ENCODE data around the gene ZDHHC3.

The ZDHHC3 gene

GRCh38 chr3:44932986-44933944 lies 42.7 kb downstream of the ZDHHC3 start:
- Histone ChIP-seq H3K4me1 (ENCODE audit: control insufficient read depth, insufficient read depth, low read length, poor library complexity, severe bottlenecking) (no peaks in the 10 kb centered on the region), H3K9me3 (ENCODE audit: control insufficient read depth, low read length) (no peaks in the 10 kb centered on the region), H3K36me3 (ENCODE audit: control insufficient read depth, insufficient read depth, low read length) (peaks cover 24% of the 10 kb centered on the region), H3K27me3 (replicated peaks; ENCODE audit: control insufficient read depth, insufficient read depth, low read length, poor library complexity, severe bottlenecking) (no peaks in the 10 kb centered on the region), H3K4me3 (ENCODE audit: insufficient read depth, low read depth, low read length, poor library complexity, severe bottlenecking) (no peak overlapping the region), H3K27ac (ENCODE audit: insufficient read depth, low read length, poor library complexity, severe bottlenecking) (no peak overlapping the region)
- no peak for DNase-seq

GRCh38 chr3:44932271-44932670 lies 43.7 kb downstream of the ZDHHC3 start:
- H3K27ac ChIP-seq (ENCODE audit: insufficient read depth, low read length, poor library complexity, severe bottlenecking) = no peak overlapping the region
- H3K4me1 ChIP-seq (ENCODE audit: control insufficient read depth, insufficient read depth, low read length, poor library complexity, severe bottlenecking) = no peaks in the 10 kb centered on the region
- H3K27me3 ChIP-seq (replicated peaks; ENCODE audit: control insufficient read depth, insufficient read depth, low read length, poor library complexity, severe bottlenecking) = no peaks in the 10 kb centered on the region
- H3K4me3 ChIP-seq (ENCODE audit: insufficient read depth, low read depth, low read length, poor library complexity, severe bottlenecking) = no peak overlapping the region
- no peak for DNase-seq
- H3K36me3 ChIP-seq (ENCODE audit: control insufficient read depth, insufficient read depth, low read length) = peaks cover 26% of the 10 kb centered on the region
- no peaks in the 10 kb centered on the region for H3K9me3 ChIP-seq (ENCODE audit: control insufficient read depth, low read length)

GRCh38 chr3:44931791-44932190 lies 44.2 kb downstream of the ZDHHC3 start:
- H3K4me3 ChIP-seq (ENCODE audit: insufficient read depth, low read depth, low read length, poor library complexity, severe bottlenecking) = no peak overlapping the region
- H3K4me1 ChIP-seq (ENCODE audit: control insufficient read depth, insufficient read depth, low read length, poor library complexity, severe bottlenecking) = no peaks in the 10 kb centered on the region
- peaks cover 26% of the 10 kb centered on the region for H3K36me3 ChIP-seq (ENCODE audit: control insufficient read depth, insufficient read depth, low read length)
- no peak overlapping the region for H3K27ac ChIP-seq (ENCODE audit: insufficient read depth, low read length, poor library complexity, severe bottlenecking)
- no peak for DNase-seq
- no peaks in the 10 kb centered on the region for H3K9me3 ChIP-seq (ENCODE audit: control insufficient read depth, low read length)
- H3K27me3 ChIP-seq (replicated peaks; ENCODE audit: control insufficient read depth, insufficient read depth, low read length, poor library complexity, severe bottlenecking) = no peaks in the 10 kb centered on the region

GRCh38 chr3:44930911-44931310 lies 45.1 kb downstream of the ZDHHC3 start:
- Histone ChIP-seq H3K4me1 (ENCODE audit: control insufficient read depth, insufficient read depth, low read length, poor library complexity, severe bottlenecking) (no peaks in the 10 kb centered on the region), H3K9me3 (ENCODE audit: control insufficient read depth, low read length) (no peaks in the 10 kb centered on the region), H3K4me3 (ENCODE audit: insufficient read depth, low read depth, low read length, poor library complexity, severe bottlenecking) (no peak overlapping the region), H3K27me3 (replicated peaks; ENCODE audit: control insufficient read depth, insufficient read depth, low read length, poor library complexity, severe bottlenecking) (no peaks in the 10 kb centered on the region), H3K27ac (ENCODE audit: insufficient read depth, low read length, poor library complexity, severe bottlenecking) (no peak overlapping the region), H3K36me3 (ENCODE audit: control insufficient read depth, insufficient read depth, low read length) (peaks cover 32% of the 10 kb centered on the region)
- no peak for DNase-seq

- H3K36me3 ChIP-seq (ENCODE audit: control insufficient read depth, insufficient read depth, low read length) = peaks cover 39% of the 10 kb centered on the region
- H3K27me3 ChIP-seq (replicated peaks; ENCODE audit: control insufficient read depth, insufficient read depth, low read length, poor library complexity, severe bottlenecking) = no peaks in the 10 kb centered on the region
- H3K4me3 ChIP-seq (ENCODE audit: insufficient read depth, low read depth, low read length, poor library complexity, severe bottlenecking) = no peak overlapping the region
- no peaks in the 10 kb centered on the region for H3K4me1 ChIP-seq (ENCODE audit: control insufficient read depth, insufficient read depth, low read length, poor library complexity, severe bottlenecking)
- no peak for DNase-seq
- H3K9me3 ChIP-seq (ENCODE audit: control insufficient read depth, low read length) = no peaks in the 10 kb centered on the region
- H3K27ac ChIP-seq (ENCODE audit: insufficient read depth, low read length, poor library complexity, severe bottlenecking) = no peak overlapping the region
Observed at GRCh38 chr3:44929782-44930181, 46.2 kb downstream of the ZDHHC3 start.

GRCh38 chr3:44927371-44927770 lies 48.6 kb downstream of the ZDHHC3 start:
- no peaks in the 10 kb centered on the region for H3K27me3 ChIP-seq (replicated peaks; ENCODE audit: control insufficient read depth, insufficient read depth, low read length, poor library complexity, severe bottlenecking)
- H3K4me1 ChIP-seq (ENCODE audit: control insufficient read depth, insufficient read depth, low read length, poor library complexity, severe bottlenecking) = no peaks in the 10 kb centered on the region
- no peak overlapping the region for H3K4me3 ChIP-seq (ENCODE audit: insufficient read depth, low read depth, low read length, poor library complexity, severe bottlenecking)
- no peak for DNase-seq
- no peaks in the 10 kb centered on the region for H3K9me3 ChIP-seq (ENCODE audit: control insufficient read depth, low read length)
- peaks cover 28% of the 10 kb centered on the region for H3K36me3 ChIP-seq (ENCODE audit: control insufficient read depth, insufficient read depth, low read length)
- H3K27ac ChIP-seq (ENCODE audit: insufficient read depth, low read length, poor library complexity, severe bottlenecking) = no peak overlapping the region

- Histone ChIP-seq H3K4me3 (ENCODE audit: insufficient read depth, low read depth, low read length, poor library complexity, severe bottlenecking) (no peak overlapping the region), H3K27ac (ENCODE audit: insufficient read depth, low read length, poor library complexity, severe bottlenecking) (no peak overlapping the region), H3K9me3 (ENCODE audit: control insufficient read depth, low read length) (no peaks in the 10 kb centered on the region), H3K27me3 (replicated peaks; ENCODE audit: control insufficient read depth, insufficient read depth, low read length, poor library complexity, severe bottlenecking) (no peaks in the 10 kb centered on the region), H3K4me1 (ENCODE audit: control insufficient read depth, insufficient read depth, low read length, poor library complexity, severe bottlenecking) (no peaks in the 10 kb centered on the region), H3K36me3 (ENCODE audit: control insufficient read depth, insufficient read depth, low read length) (peaks cover 31% of the 10 kb centered on the region)
- DNase-seq = no peak
Observed at GRCh38 chr3:44926921-44927320, 49.1 kb downstream of the ZDHHC3 start.

GRCh38 chr3:44926172-44926571 lies 49.8 kb downstream of the ZDHHC3 start:
- H3K27me3 ChIP-seq (replicated peaks; ENCODE audit: control insufficient read depth, insufficient read depth, low read length, poor library complexity, severe bottlenecking) = no peaks in the 10 kb centered on the region
- H3K9me3 ChIP-seq (ENCODE audit: control insufficient read depth, low read length) = no peaks in the 10 kb centered on the region
- H3K4me1 ChIP-seq (ENCODE audit: control insufficient read depth, insufficient read depth, low read length, poor library complexity, severe bottlenecking) = no peaks in the 10 kb centered on the region
- peaks cover 32% of the 10 kb centered on the region for H3K36me3 ChIP-seq (ENCODE audit: control insufficient read depth, insufficient read depth, low read length)
- DNase-seq = no peak
- H3K27ac ChIP-seq (ENCODE audit: insufficient read depth, low read length, poor library complexity, severe bottlenecking) = no peak overlapping the region
- H3K4me3 ChIP-seq (ENCODE audit: insufficient read depth, low read depth, low read length, poor library complexity, severe bottlenecking) = no peak overlapping the region

GRCh38 chr3:44924457-44925084 lies 51.4 kb downstream of the ZDHHC3 start:
- no peaks in the 10 kb centered on the region for H3K9me3 ChIP-seq (ENCODE audit: control insufficient read depth, low read length)
- no peak overlapping the region for H3K27ac ChIP-seq (ENCODE audit: insufficient read depth, low read length, poor library complexity, severe bottlenecking)
- no peaks in the 10 kb centered on the region for H3K27me3 ChIP-seq (replicated peaks; ENCODE audit: control insufficient read depth, insufficient read depth, low read length, poor library complexity, severe bottlenecking)
- peaks cover 32% of the 10 kb centered on the region for H3K36me3 ChIP-seq (ENCODE audit: control insufficient read depth, insufficient read depth, low read length)
- no peak for DNase-seq
- no peaks in the 10 kb centered on the region for H3K4me1 ChIP-seq (ENCODE audit: control insufficient read depth, insufficient read depth, low read length, poor library complexity, severe bottlenecking)
- H3K4me3 ChIP-seq (ENCODE audit: insufficient read depth, low read depth, low read length, poor library complexity, severe bottlenecking) = no peak overlapping the region

All from effector memory CD4-positive, alpha-beta T cell (primary cell).